GM18502 (cell line): ENCODE measurements around the gene ERCC2.
"Not testable (repeated sequence)": the region's sequence is repeated elsewhere in the genome, so short reads cannot be mapped to it uniquely, and the experiment has no call there.

Experiments used
- ATAC-seq: cut with Tn5 transposase; IDR thresholded peaks from one replicate; pipeline ENCODE4 v1.9.1; 2021; ENCODE audit warnings: mild to moderate bottlenecking; ENCODE audit not compliant: unreplicated experiment, poor library complexity

Gene ERCC2

DNA sequence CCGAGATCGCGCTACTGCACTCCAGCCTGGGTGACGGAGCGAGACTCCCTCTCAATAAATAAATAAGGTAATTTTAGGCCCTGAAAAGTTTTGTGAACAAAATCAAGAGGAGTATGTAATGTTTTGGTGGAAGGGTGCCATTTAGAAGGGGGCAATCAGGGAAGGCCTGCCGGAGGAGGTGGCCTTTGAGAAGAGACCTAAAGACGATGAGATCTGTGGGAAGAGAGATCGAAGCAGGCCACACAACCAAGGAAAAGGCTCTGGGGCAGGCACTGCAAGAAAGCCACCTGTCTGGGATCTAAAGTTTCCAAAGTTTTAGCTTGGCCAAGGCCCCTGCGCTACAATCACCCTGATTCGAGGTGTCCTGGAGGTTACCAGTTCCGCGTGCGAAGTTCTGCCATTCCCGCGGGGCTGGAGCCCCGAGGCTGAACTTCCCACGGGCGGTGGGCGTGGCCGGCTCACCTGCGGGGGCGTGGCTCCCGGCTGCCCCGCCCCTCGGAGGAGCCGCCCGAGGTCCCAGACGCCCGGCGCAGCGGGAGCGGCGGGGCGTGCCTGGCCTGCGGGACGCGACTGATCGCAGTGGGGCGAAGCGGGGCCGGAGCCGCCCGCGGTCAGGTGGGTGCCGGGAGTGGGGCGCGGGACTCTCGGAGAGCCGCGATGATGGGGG lies 30.0 kb downstream of the ERCC2 start, which contains the start of gene KLC3:
Gene KLC3, plus strand, starts transcription at position 519 of the 667 bp plus-strand sequence. CDS start 4,792 bp downstream, outside the sequence.
- no peak for ATAC-seq

DNA sequence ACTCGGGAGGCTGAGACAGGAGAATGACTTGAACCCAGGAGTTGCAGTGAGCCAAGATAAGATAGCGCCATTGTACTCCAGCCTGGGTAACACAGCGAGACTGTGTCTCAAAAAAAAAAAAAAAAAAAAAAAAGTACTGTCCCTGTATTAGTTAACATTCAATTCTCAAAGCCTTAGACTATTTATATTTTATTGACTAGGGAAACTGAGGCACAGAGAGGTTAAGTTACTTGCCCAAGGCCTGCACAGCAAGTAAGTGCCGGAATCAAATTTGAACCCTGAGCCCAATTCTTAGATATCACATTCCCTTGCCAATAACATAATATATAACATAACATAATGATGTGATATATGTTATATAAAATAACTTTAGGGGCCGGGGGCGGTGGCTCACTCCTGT lies 30.7 kb downstream of the ERCC2 start:
- no peak for ATAC-seq

DNA sequence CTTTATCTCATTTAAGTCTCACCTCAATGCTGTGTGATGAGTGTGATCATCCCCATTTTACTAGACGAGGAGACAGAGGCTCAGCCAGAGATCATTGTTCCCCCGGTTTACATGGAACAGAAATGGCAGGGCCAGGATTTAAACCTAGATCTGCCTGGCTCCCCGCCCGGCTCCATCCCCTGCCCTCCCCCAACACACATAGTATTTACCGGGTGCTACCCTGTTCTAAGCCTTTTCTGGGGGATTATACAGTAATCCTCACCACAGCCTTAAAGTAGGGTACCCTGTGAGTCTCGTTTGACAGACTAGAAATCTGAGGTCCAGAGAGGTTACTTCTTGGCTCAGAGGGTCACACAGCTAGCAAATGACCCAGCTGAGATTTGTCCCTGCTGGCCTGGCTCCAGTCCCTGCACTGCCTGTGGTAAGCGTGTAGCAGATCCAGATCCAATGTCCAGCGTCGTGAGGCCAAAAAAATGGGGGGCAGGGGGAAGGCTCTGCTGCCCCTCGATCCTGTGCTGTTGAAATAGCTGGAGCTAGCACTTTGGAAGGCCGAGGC lies 33.6 kb downstream of the ERCC2 start:
- no peak for ATAC-seq

GRCh38 chr19:45334881-45335280 lies 35.5 kb downstream of the ERCC2 start:
- not testable (repeated sequence) for ATAC-seq

DNA sequence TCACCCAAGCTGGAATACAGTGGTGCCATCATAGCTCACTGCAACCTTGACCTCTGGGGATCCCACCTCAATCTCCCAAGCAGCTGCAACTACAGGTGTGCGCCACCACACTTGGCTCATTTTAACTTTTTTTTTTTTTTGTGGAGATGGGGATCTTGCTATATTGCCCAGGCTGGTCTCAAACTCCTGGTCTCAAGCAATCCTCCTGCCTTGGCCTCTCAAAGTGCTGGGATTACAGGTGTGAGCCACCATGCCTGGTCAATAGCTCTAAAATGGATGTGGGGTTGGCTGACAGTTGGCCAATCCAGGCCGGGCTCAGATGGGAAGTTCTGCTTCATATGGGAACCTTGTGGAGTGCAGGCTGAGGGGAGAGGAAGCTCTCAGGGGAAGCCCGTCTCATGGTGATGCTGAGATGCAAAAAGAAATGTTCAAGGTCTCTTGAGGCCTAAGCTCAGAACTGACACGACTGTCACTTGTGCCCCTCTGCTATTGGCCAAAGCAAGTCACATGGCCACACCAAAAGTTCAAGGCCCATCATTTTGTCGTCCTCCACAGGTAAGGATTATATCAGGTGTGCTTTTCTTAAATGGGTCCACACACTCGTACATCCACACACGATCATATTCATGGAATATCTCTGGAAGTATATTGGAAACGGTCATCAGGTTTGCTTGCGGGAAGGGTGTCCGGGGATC lies 36.6 kb downstream of the ERCC2 start:
- no peak for ATAC-seq

- no peak for ATAC-seq
Measured at GRCh38 chr19:45331411-45331810, 39.0 kb downstream of the ERCC2 start.

- ATAC-seq, result no peak
Measured at GRCh38 chr19:45327404-45328143, 42.8 kb downstream of the ERCC2 start.

- no peak for ATAC-seq
Measured at GRCh38 chr19:45324349-45324907, 45.9 kb downstream of the ERCC2 start.

DNA sequence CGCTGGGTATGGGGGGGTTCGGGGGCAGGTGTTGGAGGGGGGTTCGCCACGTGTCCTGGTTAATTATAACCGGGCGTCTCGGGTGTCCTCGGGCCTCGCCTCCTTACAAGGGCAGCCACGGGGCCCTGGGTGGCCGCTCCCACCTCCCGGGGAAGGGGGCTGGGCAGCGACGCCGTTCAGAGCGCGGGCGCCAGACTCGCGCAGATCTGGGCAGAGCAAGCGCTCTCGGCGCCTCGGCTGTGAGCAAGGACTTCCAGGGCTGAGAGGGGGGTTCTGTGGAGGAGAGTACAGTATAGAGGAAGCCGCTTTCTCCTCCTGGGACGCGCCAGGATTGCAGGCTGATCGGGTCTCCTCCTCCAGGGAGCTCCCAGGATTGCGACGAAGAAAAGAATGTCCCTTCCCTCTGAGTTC lies 46.7 kb downstream of the ERCC2 start:
- no peak for ATAC-seq

DNA sequence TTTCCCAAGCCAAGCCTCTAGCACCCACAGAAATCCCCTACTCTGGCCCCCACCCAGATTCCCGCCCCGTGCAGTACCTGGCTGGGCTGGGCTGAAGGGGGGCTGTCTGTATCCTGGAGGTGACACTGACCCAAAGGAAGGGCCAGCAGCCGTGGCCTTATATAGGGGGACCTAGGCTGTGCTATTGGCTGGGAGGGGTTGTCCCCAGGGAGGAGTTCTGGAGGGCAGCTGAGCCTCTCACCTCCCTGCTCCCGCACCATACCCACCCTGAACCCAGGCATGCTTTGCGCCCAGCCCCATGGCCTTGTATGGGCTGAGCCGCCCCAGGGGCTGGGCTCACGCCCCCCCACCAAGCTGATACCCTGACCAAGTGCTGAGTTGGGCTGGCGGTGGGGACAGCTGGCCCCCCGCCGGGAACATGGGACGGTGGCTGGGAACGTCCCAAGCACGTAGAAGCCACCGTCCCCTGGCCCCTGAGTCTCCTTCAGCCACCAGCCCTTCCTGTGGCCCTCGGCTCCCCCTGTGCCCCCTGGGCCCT lies 47.6 kb downstream of the ERCC2 start, which contains the start of gene CKM:
Gene CKM, minus strand, starts transcription at position 132 of the 538 bp plus-strand sequence. CDS start 3,162 bp downstream, outside the sequence.
- ATAC-seq, result no peak

- no peak for ATAC-seq
Measured at GRCh38 chr19:45322311-45322710, 48.1 kb downstream of the ERCC2 start.

DNA sequence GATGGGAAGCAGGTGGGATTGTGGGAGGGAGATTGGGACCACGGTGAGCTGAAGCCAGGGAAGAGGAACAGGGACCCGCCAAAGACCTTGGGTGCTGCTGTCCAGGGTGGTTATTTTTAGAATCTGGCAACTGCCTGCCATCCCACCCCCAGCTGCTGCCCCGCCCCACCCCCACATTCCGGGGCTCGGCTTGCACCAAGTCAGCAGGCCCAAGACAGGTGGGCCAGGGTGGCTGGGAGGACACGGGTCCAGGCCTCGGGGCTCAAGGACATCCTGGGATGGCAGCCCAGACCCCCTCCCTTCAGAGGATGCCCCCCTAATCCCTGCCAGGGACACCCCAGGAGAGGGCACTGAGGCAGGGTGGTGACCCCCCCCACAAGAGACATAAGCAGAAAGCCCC lies 48.5 kb downstream of the ERCC2 start:
- no peak for ATAC-seq

- no peak for ATAC-seq
Measured at GRCh38 chr19:45320997-45321775, 49.2 kb downstream of the ERCC2 start.

DNA sequence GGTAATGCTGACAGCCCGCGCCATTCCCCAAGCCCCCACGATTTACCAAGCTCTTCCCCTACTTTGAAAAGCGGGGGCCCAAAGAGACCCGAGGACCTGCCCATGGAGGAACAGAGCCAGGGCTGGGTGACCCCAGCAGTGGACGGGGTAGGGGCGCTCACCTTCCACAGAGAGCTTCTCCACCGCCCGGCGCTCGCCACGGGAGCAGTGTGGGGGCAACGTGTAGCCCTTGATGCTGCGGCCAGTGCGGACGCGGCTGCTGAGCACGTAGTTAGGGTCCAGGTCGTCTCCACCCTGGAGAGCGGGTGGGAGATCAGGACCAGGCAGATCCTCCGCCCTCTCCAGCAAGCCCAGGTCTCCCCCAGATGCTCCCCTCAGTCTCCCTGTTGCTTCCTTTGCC lies 55.1 kb downstream of the ERCC2 start:
- ATAC-seq, result no peak

DNA sequence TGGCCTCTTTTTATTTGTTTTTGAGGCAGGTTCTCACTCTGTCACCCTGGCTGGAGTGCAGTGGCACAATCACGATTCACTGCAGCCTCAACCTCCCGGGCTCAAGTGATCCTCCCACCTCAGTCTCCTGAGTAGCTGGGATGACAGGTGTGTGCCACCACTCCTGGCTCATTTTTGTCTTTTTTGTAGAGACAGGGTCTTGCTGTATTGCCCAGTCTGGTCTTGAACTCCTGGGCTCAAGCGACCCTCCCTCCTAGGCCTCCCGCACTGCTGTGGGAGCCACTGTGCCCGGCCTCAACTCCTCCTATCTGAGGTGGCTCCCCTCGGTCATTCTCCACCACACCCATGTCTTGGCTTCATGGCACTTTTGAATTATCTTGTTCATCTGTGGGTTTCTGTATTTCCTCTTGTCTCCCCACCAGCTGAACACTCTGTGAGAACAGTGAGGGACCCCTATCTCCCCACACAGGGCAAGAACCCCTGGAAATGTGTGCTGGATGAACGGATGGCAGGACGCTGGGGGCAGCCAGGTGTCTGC lies 55.6 kb downstream of the ERCC2 start:
- no peak for ATAC-seq

GRCh38 chr19:45312285-45312684 lies 58.1 kb downstream of the ERCC2 start:
- not testable (repeated sequence) for ATAC-seq

- no peak for ATAC-seq
Measured at GRCh38 chr19:45311621-45312020, 58.8 kb downstream of the ERCC2 start.

DNA sequence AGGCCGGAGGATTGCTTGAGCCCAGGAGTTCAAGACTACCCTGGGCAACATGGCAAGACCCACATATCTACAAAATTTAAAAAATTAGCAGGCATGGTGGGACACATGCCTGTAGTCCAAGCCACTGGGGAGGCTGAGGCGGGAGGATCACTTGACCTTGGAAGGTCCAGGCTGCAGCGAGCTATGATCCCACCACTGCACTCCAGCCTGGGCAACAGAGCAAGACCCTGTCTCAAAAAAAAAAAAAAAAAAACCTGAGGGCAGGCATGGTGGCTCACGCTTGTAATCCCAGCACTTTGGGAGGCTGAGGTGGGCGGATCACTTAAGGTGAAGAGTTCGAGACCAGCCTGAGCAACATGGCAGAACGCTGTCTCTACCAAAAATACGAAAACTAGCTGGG lies 61.1 kb downstream of the ERCC2 start:
- ATAC-seq, result not testable (repeated sequence)

GRCh38 chr19:45307361-45307760 lies 63.0 kb downstream of the ERCC2 start:
- ATAC-seq, result no peak
